Dedifferentiated amniotic fluid mesenchymal stem cell (primary cell): ENCODE data around the gene FCGR3A.
A peak's percentile ranks its signal among the peaks of the same experiment; 100 is the strongest.
"Not testable (repeated sequence)": the region's sequence is repeated elsewhere in the genome, so short reads cannot be mapped to it uniquely, and the experiment has no call there.

Experiments used
- DNase-seq: peaks from one replicate; pipeline ENCODE4 v3.0.0-alpha.2; 2016; ENCODE audit errors: extremely low spot score

FCGR3A gene

DNA sequence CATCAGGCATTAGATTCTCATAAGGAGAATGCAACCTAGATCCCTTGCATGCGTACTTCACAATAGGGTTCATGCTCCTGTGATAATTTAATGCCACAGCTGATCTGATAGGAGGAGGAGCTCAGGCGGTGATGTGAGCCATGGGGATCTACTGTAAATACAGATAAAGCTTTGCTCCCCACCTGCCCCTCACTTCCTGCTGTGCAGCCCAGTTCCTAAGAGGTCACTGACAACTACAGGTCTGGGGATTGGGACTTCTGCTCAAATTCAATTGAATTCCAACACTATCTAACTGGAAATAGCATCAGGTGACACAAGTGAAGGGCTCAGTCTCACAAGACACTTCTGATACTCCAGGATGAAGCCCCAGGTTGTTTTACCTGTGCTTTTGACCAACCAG, 7.4 kb upstream of the FCGR3A start:
- DNase-seq = not testable (repeated sequence)

DNA sequence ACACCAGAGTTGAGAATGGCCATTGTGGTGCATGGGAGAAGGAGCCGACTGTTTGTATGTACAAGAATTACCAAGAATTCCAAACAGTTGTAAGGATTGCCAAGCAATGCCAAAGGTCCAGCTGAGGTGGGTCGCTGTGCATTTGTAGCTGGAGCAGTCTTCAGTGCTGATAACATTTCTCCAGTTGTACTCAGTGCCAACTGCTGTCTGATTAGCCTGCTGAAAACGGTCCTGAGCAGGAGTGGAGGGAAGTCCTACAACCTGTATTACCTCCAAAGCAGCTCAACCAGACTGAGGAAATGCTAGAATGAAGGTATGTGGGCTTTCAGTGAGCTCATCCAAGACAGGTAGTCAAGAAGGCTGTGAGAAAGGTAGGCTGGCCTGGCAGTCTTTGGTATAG, 6.5 kb upstream of the FCGR3A start:
- not testable (repeated sequence) for DNase-seq

DNA sequence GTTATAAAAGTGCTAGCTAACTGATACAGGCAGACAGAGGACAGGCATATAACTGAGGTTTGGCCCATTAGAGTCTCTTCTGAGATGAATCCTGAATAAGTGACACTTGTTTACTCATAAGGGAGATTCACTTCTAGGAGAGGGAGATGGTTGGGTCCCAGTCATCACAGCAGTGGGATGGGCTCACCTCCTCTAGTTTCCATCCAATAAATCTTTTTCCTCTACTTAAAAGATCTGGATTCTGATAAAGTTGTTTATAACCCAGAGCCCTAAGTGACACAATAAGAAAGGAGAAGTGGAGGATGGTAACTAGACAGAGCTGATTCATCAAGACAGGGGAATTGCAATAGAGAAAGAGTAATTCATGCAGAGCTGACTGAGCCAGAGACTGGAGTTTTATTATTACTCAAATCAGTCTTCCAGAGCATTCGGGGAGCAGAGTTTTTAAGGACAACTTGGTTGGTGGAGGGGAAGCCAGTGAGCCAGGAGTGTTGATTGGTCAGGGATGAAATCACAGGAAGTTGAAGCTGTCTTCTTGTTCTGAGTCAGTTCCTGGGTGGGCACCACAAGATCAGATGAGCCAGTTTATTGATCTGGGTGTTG, 5.3 kb upstream of the FCGR3A start:
- not testable (repeated sequence) for DNase-seq

DNA sequence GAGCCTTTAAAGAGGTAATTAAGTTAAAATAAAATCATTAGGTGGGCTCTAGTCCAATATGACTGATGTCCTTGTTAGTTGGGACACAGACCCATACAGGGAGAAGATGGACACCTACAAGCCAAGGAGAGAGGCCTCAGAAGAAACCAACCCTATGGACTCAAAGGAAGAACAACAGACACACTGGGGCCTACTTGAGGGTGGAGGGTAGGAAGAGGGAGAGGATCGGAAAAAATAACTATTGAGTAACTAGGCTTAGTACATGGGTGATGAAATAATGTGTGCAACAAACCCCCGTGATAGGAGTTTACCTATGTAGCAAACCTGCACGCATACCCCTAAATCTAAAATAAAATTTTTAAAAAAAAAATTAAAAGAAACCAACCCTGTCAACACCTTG, 4.7 kb upstream of the FCGR3A start:
- not testable (repeated sequence) for DNase-seq

DNA sequence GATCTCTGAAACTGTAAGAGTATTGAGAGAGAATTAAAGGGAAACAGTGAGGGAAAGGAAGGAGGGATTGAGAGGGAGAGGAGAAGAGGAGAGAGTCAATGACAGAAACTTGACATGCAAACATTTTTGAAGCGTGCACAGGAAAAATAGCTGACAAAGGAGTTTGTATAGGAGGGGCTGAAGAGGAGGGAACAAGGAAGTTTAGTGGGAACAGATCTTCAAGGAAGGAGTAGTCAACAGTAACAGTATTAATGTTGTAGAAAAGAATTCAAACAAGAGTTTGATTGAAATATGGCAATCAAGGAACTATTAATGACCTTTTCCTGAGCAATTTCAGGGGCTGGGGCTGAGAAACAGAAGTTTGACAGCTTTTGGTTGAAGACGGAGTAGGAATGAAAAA, 4.0 kb upstream of the FCGR3A start:
- not testable (repeated sequence) for DNase-seq

DNA sequence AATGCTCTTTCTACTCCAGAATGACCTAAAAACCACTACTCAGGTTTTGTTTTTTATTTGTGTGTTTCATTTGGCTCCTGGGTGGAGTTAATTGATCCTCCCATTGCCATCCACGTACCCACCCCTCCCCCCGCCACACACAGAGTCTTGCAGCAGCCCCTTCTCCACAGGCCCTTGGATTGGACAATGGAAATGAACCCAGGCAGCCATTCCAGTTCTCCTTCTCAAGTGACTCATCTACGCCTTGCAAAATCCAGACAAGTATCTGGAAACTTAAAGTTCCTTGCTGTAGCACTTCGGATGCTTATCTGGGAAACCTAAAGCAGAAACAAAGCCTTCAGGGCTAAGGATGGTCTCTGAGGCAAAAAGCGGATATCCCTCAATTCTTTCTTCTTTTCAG, 1.3 kb upstream of the FCGR3A start:
- DNase-seq = not testable (repeated sequence)

DNA sequence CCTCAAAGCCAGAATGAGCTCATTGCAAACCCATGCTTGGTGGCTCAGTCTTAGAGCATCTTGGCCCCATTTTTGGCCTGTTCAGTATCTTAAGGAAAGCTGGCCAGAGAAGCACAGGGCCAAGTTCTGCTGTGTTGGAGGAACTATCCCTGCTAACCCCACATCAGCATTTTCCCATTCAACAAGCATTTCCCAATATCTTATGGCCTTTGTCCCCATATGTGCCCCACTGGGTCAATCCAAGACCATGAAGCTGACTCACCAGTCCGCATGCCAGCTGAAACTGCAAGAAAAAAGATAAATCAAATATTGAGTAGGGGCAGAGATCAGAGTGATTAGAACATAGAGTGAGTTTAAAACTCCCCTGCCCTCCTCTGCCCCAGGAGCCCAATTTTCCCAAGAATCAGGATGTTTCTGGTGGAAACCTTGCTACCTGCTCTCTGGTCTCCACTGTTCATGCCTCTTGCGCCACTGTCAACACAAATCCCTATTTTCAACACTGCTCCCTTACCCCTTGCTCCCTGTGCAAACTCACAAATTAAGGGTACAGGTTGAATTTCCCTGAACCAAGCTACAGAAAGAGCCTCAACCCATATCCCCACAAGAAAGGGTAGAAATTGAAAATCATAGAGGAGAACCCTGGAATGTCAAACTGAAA, 740 bp downstream of the FCGR3A start:
- DNase-seq = not testable (repeated sequence)

DNA sequence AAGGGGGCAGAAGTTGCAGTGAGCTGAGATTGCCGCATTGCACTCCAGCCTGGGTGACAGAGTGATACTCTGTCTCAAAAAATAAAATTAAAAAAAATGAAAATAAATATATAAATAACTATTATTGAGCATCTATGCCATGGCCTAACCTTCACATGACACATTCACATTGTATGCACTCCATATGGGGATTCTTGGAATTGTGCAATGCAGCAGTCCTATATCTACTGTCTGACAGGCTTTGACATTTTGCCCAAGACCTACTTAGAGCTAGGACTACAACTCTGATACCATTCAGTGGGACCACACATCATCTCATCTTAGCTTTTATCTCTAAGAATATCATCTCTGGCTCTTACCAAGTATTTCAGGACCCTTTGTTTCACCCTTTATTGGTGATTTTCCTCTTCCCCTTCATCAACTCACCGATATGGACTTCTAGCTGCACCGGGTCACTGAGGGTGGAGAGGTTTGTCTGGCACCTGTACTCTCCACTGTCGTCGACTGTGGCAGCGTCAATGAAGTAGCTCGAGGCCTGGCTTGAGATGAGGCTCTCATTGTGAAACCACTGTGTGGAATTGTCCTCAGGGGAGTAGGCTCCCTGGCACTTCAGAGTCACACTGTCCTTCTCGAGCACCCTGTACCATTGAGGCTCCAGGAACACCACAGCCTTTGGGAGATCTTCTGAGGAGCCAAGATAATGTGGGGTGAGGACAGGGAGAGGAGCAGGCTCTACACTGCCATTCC, 1.4 kb downstream of the FCGR3A start:
- not testable (repeated sequence) for DNase-seq

DNA sequence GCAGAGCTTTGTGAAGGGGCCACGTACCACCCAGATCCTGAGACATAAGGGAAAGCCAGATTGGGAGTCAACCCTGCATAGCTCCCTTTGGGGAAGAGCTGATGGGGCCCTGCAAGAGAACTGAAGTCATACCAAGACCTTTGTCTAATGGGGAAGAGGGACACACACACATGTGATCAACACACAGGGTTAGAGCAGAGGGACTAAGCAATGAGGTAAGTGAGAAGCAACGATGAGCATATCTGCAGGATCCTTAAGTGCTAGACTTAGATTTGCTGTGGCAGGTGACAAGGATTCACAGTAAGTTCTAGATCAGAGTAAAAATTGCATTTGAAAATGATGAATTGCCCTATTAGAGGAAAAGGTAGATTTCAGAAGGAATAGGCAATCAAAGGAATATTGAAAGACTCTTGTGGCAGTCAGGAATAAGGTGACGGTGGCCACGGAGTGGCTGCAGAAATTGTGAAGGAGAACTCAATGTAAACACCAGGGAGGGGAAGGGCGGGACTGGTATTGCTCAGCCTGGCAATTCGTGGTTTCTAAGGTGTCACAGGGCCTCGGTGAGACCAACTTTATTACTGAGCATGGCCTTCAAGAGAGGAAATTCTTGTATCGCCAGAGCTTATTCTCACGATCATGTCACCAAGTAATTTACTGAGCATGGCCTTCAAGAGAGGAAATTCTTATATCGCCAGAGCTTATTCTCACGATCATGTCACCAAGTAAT, 4.5 kb downstream of the FCGR3A start:
- not testable (repeated sequence) for DNase-seq

DNA sequence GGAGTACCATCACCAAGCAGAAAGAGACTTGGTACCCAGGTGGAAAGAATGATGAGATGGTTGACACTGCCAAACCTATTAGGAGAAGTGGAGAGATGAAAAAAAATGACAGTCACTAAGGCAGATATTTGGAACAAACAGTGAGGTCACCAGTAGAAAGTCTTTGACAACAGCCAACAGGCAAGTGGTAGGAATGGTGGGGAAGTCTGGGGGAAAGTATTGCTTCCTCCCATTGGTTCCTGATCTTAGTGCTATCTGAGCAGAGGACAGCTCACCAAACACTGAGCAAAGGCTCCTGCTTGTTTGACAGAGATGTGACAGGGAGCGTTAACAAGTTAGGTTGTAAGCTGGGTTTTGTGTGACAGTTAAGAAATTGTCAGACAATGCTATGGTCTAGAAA, 6.5 kb downstream of the FCGR3A start:
- DNase-seq = not testable (repeated sequence)

DNA sequence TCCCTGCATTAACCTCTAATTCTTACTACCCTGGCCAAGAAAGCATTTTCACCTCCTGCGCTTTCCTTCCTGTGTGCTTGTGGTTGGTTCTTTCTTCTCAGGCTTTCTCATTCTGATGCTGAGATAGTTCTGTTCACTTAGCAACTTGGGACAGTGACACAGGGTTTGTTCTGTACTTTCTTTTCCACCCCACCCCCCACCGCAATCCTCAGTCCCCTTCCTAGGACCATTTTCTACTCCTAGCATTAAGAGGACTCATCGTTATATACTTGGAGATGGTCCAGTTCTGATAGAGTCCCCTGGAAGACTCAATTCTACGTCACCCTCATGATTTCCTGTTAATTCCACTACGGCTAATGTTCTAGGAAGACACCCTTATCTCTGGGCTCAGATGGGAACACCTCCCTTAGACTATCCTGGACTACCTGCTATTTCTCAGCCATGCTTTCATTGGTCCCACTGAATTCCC, 7.5 kb downstream of the FCGR3A start:
- DNase-seq = not testable (repeated sequence)

DNA sequence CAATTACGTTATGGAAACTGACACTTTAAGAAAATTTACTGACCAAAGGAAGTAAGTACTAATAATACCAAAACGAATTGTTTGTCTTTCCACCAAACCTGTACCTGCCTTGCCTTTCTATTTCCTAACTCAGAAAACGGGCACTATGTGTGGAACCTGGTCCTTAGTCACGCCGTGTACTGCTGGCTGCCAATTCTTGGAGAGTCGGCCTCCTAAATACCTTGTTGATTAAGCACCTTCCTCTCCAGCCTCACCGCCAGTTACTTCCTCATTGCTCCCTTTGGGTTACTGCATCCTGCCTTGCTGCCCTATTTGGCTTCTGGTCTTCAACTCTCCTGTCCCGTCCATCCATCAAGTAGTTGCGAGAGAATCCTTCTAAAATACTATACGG, 9.1 kb downstream of the FCGR3A start:
- not testable (repeated sequence) for DNase-seq

DNA sequence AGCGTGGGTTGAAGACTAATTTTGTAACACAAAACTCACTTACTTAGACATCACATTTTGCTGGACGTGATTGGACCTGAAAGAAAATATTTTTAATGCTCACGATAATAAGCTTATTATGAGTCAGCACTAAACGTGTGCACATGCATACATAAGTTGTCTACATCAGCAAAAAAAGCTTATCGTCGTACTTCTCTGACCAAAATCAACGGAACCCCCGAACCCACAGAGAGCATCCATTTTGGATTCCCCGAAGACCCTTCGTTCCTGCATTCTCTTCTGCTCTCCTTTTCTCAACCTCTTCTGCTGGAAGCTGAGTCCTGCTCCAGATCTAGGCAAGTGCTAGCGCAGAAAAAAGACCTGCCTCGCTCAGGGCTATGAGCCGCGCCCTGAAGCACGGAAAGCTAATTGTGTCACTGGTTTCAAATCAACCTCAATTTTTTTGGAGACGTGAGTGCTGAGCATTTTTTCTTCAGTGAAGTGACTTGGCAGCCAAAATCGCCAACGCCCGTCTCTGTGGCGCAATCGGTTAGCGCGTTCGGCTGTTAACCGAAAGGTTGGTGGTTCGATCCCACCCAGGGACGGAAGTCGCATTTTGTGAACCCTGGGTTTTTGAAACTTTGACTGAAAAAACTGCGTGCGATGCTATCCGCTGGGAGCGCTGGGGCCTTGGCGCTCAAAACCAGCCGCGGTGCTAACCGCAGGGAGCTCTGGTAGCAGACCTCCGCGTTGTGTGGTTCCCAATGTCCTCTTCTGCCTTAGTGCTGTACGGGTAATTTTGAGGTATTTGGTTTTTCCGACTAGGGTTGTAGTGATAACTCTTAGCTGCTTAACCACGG, 9.7 kb downstream of the FCGR3A start:
- DNase-seq = peak; percentile 63

DNA sequence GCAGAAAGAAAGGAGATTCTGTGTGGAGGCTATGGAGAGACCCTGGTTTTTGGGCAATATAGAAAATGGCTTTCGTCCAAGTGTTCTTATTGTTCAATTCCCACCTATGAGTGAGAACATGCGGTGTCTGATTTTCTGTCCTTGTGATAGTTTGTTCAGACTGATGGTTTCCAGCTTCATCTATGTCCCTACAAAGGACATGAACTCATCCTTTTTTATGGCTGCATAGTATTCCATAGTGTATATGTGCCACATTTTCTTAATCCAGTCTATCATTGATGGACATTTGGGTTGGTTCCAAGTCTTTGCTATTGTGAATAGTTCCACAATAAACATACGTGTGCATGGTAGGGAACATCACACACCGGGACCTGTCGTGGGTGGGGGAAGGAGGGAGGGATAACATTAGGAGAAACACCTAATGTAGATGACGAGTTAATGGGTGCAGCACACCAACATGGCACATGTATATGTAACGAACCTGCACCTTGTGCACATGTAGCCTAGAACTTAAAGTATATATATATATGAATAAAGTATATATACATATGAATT, 10.6 kb downstream of the FCGR3A start:
- not testable (repeated sequence) for DNase-seq

DNA sequence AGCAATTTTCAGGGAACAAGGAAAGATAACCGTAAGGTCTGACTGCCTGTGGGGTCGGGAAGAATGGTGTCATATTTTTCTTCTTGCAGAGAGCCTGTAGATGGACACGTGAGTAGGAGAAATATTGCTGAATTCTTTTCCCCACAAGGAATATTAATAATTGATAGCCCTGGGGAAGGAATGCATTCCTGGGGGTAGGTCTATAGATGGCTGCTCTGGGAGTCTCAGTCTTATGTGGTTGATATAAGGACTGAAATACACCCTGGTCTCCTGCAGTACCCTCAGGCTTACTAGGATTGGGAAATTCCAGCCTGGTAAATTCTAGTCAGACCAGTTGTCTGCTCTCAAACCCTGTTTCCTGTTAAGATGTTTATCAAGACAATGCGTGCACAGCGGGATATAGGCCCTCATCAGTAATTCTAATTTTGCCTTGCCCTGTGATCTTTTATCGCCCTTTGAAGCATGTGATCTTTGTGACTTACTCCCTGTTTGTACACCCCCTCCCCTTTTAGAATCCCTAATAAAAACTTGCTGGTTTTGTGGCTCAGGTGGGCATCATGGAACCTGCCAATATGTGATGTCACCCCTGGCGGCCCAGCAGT, 12.4 kb downstream of the FCGR3A start:
- DNase-seq = not testable (repeated sequence)

DNA sequence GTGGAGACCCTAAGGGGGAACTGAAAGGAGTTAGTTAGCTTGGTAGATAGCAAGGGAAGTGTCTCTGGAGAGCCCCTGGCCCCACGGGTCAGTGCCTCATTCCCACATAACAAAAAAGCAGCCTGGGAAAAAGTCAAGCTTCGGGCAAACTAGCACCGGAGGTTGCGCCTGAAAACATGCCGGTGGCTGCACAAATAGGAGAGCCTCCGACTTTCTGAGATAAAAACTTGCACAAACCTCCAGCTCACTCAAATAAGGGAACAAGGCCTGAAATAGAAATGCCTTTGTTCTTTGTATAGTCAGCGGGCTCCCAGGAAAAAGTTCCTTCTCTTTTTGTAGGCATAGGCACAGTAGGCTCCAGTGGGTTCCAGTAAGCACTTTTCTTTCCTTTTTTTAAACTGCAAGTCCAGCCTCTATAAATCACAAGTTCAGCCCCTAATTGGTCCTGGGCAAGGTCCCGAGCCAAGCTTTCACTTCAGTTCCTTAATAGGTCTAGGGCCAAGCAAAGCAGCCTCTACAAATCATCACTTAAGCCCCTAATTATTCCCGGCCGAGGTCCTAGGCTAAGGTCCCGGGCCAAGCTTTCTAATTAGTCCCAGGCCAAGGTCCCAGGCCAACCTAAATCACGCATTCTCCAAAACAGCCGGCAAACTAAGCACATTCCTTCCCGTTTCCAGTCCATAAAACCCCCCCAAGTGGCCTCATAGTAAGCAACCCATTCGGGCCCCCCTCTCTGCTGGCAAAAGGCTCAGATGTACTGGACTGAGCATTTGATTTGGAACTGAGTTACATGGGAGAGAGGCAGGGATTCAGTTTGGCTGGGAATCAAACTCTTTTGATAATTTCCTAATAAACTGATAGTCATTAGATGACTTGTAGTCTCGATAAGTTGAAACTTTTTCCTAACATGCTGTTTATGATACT, 16.7 kb downstream of the FCGR3A start:
- DNase-seq = not testable (repeated sequence)

DNA sequence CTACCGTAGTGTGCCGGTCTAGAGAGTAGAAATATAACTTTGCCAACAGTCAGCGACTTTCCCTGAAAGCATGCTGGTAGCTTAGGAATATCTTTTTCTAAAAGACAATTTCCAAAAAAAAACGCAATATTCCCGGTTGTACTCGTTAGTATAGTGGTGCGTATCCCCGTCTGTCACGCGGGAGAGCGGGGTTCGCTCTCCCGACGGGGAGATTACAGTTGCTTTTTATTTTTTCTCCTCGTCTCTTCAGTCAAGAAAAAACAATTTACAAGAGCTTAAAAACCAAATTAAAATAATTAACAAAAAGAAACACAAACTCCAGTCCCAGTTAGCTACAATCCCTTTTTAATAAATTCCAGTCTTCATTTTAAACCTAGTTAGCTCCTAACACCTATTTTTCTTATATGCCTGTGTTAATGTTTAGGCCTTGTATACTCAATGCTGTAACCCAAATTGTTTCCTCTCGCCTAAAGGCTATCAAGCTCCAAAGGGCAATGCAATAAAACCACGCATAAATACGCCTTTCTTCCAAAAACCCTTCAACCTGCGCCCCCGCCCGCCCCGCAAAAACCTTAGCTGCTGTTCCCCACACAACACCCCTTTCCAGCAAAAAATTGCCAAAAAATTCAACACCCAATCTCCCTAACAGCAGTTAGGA, 17.5 kb downstream of the FCGR3A start:
- DNase-seq = peak; percentile 20

DNA sequence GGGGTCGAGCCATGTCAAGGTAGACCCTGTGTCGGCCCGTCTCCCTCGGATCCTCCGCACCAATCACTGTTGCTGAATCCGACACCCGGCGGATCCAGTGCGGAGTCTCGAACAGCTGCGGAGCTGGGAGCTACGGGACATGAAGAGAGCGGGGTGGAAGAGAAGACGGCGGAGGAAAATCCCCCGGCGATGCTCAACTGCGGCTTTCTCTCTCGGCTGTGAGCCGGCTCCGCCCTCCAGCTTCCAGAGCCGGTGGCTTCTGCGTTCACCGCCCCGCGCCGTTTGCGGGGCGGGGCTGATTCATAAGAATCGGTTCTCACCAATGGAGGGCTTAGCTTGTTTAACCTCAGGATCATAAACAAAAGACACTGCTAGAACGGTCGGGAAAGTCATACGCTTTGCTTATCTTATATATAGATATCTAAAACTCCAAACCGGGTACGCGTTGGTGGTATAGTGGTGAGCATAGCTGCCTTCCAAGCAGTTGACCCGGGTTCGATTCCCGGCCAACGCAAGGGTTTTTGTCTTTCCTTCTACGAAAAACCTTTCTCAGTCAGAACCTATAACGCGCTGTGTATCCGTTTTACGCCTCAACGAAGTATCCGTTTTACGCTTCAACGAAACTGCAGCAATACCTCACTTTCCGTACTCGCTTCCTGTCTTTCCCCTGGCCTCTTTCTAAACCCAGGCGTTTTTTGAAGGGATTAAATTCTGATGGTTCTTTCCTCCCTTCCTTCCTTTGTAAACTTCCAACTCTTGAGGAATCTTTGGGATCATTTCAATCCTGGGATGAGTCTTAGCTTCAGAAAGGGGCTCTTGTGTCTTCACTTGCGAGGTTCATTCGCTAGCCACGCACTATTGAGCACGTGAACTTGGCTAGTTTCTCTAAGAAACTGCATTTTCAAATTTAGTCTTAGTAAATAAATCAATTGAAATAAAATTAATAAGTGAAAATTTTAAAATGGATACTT, 18.7 kb downstream of the FCGR3A start:
- DNase-seq = peak; percentile 62
